Germinal center (tissue), 1 donor: ENCODE measurements around the gene NBPF11.
"Not testable (repeated sequence)": the region's sequence is repeated elsewhere in the genome, so short reads cannot be mapped to it uniquely, and the experiment has no call there.

ENCODE experiments used
- DNase-seq: peaks from one replicate; pipeline ENCODE4 v3.0.0; 2012; ENCODE audit warnings: mixed read lengths, low spot score

The NBPF11 gene, protein sequence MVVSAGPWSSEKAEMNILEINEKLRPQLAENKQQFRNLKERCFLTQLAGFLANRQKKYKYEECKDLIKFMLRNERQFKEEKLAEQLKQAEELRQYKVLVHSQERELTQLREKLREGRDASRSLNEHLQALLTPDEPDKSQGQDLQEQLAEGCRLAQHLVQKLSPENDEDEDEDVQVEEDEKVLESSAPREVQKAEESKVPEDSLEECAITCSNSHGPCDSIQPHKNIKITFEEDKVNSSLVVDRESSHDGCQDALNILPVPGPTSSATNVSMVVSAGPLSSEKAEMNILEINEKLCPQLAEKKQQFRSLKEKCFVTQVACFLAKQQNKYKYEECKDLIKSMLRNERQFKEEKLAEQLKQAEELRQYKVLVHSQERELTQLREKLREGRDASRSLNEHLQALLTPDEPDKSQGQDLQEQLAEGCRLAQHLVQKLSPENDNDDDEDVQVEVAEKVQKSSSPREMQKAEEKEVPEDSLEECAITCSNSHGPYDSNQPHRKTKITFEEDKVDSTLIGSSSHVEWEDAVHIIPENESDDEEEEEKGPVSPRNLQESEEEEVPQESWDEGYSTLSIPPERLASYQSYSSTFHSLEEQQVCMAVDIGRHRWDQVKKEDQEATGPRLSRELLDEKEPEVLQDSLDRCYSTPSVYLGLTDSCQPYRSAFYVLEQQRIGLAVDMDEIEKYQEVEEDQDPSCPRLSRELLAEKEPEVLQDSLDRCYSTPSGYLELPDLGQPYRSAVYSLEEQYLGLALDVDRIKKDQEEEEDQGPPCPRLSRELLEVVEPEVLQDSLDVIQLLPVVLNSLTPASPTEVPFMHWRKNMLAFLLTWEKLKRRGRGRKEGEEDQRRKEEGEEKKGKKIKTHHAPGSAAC

DNA sequence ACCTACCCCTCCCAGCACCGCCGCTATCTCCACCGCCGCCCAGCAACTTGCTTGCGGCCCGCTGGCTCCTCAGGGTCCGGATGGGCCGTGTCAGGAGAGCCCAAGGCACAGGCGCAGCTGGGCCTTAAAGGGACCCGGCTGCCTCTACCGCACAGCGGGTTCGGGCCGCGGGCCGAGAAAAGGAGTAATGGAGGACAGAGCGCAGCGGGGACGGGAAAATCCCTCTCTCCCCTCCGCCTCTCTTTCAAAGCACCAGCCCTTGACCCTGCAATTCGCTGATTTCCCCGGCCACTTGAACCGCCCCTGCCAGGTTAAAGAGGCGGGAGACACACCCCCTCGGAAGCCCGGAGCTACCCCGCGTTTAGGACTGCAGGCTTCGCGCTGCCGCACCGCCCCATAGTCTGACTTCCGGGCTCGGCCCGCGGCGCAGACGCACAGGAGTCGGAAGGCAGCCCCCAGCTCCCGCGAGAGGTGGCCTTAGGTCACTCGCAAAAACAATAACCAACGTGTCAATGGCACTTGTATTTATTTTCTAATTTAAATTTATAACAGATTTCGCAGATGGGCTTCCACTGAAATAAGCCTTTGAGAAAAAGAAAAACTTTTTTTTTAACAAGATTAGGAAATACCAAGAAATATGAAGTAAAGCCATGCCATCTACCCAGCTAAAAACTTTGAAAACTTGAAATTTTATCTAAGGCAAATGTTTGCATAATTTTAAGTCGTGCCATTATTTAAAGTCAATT, at the start of gene NBPF11:
TSS of gene NBPF11 (minus strand) at position 371 of the 746 bp plus-strand sequence. CDS start 25,278 bp downstream, outside the sequence.
- DNase-seq = not testable (repeated sequence)

DNA sequence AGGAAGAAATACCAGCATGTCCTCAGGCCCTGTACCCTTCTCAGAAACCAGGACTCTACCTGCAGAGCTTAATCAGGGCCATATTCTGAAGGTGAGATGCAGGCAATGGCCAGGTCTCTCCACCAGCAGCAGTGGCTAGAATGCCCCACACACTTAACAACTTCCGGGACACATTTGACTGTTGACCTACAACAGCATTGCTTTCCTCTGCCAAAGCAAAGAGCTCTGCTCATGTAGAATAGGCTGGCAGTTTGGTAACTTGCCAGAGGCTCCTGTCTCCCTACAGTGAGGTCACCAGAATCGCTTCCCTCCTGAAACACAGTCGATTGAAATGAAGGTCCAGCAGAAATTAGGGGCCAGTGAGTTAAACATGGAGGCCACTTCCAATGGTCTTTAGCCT, 45.3 kb upstream of the NBPF11 start:
- not testable (repeated sequence) for DNase-seq

DNA sequence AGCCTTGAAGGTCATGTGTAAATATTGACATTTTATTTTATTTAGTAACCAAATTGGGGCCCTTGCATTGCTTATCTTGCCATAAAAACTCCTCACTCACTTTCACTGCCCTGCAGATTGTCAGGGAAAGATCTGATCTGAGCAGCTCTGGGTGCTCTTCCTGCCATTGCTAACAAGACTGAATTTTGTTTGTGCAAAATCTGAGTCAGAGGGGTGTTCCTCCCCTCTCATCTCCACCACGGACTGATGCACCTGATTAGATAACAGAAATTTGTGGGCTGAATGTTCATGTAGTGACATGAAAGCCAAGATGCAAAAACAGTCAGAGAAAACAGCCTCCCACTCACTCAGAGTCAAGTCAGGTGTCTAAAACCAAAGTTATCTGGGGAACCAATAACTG, 44.9 kb upstream of the NBPF11 start:
- DNase-seq = not testable (repeated sequence)

DNA sequence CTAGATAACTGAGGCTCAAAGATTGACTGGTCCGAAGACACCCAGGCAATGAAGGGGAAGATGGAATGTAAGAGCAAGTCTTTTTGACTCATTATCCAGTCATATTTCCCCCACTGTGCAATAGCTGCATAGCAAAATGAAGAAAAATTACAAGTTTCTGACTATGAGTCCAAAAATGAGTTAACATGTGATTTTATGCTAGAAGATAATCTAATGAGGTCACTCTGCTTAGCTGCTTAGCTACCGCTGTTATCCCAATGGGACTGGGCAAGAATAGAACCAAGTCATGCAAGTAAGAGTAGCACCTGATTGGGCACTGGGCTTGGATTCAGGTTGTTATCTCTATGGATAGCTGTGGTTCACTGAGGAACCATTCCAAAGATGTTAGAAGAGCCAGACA, 43.0 kb upstream of the NBPF11 start:
- not testable (repeated sequence) for DNase-seq

DNA sequence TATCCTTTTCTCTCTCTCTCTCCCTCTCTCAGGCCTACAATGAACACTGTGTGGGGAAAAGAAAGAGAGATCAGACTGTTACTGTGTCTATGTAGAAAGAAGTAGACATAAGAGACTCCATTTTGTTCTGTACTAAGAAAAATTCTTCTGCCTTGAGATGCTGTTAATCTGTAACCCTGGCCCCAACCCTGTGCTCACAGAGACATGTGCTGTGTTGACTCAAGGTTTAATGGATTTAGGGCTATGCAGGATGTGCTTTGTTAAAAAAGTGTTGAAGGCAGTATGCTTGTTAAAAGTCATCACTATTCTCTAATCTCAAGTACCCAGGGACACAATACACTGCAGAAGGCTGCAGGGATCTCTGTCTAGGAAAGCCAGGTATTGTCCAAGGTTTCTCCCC, 36.7 kb upstream of the NBPF11 start:
- DNase-seq = not testable (repeated sequence)

DNA sequence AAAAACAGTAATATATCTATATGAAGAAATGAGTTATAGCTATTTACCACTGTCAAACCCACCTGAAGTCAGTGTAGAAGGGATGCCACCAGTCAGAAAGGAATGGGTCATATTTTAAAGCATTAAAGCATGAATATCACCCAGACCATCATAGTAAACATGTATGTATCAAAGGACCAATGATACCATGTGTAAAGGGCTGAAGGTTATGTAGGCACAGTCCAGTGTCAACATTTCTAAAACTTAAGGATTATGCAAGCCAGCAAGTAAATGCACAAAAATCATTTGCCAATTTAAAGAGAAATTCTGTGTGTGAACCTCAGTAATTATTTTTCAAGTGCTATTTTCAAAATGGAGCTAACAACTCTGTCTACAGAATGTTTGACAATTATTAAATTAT, 26.6 kb upstream of the NBPF11 start:
- not testable (repeated sequence) for DNase-seq

DNA sequence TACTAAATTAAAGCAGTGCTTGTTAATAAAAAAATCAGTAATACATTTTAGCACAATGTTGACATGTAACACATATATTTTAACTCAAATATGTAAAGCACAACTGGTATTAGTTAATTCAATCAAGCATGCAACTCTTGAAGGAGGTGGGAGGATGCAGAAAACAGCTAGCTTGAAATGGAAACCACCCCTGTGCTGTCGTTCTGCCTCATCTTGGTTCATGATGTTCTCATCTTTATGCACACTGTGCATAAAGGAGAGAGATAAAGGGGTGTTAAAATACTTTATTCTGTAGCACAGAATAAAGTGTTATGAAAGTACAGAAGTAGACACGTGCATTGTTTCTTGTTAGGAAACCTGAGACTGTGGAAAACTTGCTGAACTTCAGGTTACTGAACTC, 23.3 kb upstream of the NBPF11 start:
- not testable (repeated sequence) for DNase-seq

DNA sequence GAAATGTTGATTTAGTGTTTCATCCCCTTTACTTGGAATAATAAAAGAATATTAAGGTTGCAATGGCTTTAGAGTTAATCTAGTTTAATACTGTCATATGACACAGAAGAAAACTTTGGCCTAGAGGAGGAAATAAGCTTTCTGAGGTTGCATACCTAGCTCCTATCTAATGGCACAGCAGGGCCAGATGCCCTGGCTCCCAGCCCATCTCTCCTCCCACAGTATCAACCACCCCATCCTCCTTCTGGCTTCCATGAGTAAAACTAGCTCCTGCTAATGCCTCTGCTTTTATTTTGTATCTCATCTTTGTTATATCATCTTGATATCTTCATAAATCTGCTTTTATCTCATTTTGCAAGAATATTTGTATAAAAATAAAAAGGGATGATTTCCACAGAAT, 19.9 kb upstream of the NBPF11 start:
- not testable (repeated sequence) for DNase-seq

DNA sequence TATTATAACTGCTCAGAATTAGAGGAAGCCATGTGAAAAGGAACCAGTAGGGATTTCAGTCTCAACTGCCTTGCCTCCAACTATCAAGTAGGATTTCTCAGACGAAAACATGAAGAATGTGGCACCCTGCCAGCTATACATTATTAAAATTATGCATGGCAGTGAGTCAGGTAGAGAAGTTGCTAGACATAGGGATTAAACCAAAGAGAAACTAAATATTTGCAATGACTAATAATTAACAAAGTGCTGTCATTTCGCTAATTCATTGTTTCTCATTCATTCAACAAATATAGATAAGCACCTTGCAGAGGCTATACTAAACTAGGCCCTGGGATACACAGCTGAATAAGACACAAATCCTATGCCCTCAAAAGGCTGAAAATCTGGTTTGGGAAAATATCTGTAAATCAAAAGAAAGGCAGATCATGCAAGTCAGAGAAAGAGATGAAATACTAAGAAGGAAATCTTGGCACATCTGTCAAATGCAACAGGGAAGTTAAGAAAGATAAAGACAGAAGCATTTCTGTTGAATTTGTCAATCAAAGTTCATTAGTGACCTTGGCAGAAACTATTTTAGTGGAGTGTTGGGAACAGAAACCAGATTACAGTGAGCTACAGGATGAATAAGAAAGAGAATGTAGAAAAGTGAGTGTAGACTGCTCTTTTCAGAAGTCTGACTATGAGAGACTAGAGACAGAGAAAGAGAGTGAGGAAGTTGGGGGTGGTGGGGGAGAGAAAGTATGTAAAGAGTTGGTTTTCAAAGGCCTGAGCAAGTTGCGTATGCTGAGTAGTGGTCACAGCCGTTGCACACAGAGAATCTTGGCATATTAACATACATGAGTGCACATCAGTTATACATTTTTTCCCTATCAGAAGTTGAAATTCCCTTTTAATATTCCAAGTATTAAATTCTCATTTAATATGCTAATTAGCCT, 14.7 kb upstream of the NBPF11 start:
- no peak for DNase-seq

DNA sequence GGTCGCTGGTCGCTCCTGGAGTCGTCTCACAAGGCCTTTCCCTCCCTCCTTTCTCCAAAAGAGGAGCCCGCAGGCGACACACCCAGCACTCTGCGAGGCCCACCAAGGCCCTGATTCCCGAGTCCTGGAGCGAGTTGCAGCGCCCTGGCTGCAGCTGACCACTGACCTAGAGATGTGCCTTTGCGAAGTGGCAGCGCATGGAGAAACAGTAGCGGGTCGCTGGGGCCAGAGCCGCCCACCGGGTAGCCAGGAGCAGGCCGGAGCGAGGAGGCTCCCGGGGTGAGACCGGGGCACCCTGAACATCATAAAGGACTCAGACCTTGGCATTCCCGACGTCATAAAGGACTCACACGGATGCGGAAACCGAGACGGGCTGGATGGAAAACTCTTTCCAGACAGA, 10.3 kb upstream of the NBPF11 start:
- DNase-seq = no peak

DNA sequence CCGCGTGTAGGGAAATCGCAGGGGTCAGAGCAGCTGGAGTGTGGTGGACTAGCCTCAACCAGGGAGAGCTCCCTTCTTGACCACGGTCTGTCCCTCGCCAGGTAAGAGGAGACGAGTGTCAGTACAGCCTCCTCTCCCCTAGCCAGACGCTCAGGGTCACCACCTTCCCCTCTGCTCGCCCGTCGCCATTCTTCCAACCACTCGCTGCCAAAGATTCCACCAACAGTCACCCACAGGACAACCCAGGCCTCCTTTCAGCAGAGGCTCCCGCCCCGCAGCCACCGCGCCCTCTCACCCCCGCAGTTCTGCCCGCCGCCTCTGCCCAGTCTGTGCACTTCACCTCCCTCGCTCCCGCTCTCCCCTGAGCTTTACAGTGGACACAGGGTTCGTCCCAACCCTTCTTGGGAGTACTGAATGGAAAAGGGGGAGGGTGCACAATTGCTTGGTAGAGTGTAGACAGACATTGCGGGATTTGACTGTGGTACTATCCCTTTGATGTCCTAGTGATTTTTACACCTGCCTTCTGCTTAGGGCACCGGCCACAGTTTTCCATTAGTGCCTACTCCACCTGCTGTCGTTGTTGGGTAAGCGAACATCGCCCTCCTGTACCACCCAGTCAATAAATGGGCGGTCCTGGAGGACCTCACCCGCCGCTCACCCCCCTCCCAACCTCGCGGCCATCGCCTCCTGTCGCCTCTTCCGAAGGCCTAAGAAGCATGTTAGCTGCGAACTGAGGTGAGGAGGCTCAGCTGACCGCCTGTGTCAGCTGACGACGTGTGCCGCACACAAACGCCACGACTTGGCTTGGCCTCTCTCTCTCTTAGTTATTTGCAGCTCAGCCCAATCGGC, 9.2 kb upstream of the NBPF11 start:
- no peak for DNase-seq

DNA sequence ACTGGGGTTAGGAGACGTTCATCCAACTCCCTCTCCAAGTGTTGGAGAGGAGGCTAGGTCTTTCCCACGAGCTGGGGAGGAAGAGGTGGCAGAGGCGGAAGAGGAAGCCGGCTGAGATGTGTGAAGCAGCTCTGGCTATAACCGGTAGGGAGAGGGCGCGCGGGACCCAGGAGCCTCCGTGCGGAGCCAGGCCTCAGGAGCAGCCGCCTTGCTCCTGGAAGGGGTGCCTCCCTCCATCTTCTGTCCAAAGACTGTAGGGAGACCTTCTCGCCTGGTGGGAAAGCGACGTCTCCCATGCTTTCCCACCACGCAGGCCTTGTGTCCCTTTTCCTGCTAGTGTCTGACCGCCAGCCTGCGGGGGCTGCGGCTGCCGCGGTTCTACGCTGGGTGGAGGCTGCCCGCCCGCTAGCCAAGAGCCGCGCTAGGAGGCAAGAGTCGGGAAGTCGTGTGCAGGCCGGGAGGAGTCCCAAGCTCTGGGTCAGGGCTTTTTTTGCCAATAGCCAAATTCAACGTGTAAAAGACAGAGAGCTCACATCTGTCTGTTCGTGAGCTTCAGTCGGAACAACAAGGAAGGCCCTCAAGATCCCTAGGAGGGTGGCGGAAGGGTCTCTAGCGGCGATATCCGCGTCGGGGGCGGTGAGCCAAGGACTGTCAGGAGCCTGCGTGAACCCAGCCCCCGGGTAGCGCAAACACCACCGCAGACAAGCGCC, 8.4 kb upstream of the NBPF11 start:
- peak; percentile 1 for DNase-seq

DNA sequence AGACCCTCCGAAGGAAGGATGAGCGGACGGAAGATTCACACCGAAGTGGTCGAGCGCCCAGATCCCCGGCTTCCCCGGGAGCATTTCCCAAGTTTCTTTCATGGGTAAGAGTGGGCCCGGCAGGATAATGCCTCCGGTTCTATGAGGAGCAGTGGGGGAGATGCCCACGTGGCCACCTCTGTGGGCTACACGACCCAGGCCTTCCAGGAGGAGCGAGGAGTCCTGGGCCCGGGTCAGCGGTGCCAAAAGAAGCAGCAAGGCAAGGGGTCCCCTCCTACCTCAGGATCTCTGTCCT, 7.9 kb upstream of the NBPF11 start:
- DNase-seq = peak; percentile 1

DNA sequence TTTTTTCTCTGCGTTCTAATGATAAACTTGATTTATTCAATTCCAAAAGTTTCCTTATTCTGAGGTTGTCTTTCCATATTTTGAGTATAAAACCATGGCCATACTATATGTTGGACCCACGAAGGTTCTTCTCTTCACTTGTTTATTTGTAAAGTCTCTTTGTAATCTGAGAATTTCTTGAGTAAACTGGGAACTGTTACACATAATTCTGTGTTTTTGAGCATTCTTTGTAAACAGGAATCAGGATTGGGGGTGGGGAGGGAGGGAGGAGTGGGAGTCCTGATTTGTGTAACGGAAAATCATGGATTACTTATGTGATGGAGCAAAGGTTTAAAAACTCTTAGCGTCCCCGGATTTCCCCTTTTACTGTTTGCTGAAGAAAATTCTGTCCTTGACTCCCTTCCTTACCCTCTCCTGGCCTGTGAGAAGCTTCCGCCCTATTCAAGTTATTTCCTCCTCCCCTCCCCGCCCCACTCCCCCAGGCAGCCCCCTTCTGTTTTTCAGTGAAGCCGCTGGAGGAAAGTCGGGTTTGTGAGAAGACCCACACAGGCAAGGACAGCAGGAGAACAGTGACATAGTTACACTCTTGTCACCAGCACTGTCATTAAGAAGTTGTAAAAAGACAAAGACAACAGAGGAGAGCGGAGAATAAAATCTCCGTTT, 6.4 kb upstream of the NBPF11 start:
- no peak for DNase-seq

DNA sequence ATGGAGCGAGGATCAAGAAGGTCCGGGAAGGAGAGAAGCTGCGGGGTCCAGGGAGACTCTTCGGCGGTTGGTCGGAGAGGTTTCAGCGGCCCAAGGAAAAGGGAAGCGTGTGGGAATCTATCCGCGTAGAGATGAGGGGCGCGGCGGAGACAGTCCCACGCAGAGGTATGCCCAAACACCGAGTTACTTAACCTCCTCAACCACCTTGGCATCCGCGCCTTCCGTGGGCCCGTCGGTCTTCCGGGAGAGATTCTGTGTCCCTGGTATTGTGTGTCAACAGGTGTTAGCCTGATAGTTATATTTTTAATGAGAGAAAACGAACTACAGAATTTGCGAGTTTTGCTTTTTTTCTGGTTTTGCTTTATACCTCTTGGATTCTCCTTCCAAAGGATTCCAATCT, 5.7 kb upstream of the NBPF11 start:
- DNase-seq = not testable (repeated sequence)

DNA sequence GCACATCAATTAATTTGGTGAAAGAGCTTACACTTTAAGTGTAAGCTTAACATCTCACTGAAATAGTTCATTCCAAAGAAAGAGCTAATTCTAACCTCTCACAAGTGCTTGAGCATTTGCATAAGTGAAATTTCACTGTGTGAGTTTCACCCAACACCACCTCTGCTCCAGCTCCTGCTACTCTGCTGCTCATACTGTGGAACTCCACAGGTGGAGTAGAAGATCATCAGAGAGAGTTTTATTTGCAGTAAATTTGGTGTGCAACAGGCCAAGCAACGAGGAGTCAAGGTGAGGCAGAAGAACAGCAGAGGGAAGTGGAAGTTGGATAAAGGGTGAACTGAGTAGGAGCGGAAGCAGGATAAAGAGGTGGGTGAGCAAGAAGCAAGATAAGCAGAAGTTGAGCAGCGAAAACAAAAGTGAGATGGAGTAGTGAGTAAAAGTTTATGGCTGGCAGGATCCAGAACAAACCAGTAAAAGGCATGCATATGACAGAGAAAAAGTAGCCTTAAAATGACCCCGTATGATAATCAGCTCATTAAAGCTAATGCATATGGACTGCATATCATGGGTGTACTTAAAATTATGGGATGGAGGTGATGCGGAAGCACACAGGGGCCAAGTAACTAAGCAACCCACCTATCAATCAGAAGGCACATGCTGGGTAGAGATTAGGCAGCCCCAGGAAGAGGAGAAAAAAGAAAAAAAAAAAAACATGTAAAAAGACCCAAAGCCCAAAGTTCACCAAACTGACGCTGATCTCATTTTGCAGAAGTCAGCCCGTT, 3.6 kb upstream of the NBPF11 start:
- not testable (repeated sequence) for DNase-seq

DNA sequence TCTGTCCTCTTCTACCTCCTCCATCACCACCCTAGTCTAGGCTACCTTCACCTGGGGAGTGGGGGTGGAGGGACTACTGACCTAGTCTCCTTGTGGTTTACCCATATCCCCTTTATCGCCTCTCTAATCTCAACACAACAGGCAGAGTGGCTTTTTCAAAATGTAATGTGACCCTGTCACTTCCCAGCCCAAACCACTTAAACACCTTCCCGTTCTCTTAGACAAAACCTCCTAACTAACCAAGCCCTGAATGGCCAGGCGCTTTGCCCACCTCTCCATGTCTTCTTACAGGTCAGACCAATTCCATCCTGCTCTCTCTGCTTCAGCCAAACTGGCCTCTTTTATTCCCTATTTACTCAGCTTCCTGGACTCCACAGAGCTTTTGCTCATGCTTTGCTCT, 714 bp upstream of the NBPF11 start:
- DNase-seq = not testable (repeated sequence)

DNA sequence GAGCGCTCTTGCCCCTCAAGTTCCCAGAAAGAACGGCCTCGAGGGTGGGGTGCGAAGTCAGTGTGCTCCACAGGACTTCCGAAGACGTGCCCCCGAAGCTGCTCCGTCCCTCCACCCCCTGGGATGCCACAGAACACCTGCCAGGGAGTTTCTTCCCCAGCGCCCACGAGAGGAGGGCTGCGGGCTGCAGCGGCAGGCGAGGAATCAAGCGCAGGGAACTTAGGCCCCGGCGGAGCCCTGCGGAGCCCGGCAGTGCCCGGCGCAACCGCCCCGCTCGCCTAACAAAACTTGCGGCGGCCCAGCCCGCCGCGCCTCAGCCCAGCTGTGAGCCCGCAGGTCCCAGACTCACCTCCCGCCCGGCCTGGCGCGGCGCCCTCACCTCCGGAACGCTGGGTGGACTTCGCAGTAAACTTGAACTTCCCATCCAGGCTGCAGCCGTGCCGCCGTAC, 686 bp downstream of the NBPF11 start:
- peak; percentile 16 for DNase-seq
